ENCODE measurements around the gene WWOX. TPM values are rescaled to one million over a fixed set of nuclear protein-coding genes. Genes with fewer than 3 reads are reported as not detected.

WWOX gene
- total RNA-seq, 1 donor from 2014 or later, result 29.6 TPM

- DNase-seq (ENCODE audit: low read depth), result no peak
- TF ChIP-seq, protein P1, sequence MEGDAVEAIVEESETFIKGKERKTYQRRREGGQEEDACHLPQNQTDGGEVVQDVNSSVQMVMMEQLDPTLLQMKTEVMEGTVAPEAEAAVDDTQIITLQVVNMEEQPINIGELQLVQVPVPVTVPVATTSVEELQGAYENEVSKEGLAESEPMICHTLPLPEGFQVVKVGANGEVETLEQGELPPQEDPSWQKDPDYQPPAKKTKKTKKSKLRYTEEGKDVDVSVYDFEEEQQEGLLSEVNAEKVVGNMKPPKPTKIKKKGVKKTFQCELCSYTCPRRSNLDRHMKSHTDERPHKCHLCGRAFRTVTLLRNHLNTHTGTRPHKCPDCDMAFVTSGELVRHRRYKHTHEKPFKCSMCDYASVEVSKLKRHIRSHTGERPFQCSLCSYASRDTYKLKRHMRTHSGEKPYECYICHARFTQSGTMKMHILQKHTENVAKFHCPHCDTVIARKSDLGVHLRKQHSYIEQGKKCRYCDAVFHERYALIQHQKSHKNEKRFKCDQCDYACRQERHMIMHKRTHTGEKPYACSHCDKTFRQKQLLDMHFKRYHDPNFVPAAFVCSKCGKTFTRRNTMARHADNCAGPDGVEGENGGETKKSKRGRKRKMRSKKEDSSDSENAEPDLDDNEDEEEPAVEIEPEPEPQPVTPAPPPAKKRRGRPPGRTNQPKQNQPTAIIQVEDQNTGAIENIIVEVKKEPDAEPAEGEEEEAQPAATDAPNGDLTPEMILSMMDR (conservative IDR thresholded peaks at IDR 0.05; ENCODE audit: low read depth, low read length), result no peak
These were observed 385.1 kb downstream of the WWOX start for GRCh38 chr16:78484509-78485058.

GRCh38 chr16:78485188-78485916 is 385.9 kb downstream of the WWOX start:
- TF ChIP-seq, protein P1 (conservative IDR thresholded peaks at IDR 0.05; ENCODE audit: low read depth, low read length), result no peak
- H3K4me3 ChIP-seq (ENCODE audit: low read depth, low read length), result no peak overlapping the region
- no peak for DNase-seq (ENCODE audit: low read depth)

More at GRCh38 chr16:78484509-78485058, 385.1 kb downstream of the WWOX start:
- H3K4me3 ChIP-seq (ENCODE audit: low read depth, low read length), result no peak overlapping the region

GRCh38 chr16:78485917-78486257 is 386.4 kb downstream of the WWOX start:
- no peak for DNase-seq (ENCODE audit: low read depth)
- H3K4me3 ChIP-seq (ENCODE audit: low read depth, low read length), result no peak overlapping the region
- TF ChIP-seq, protein P1 (conservative IDR thresholded peaks at IDR 0.05; ENCODE audit: low read depth, low read length), result no peak

- no peak for DNase-seq (ENCODE audit: low read depth)
- H3K4me3 ChIP-seq (ENCODE audit: low read depth, low read length), result no peak overlapping the region
- TF ChIP-seq, protein P1 (conservative IDR thresholded peaks at IDR 0.05; ENCODE audit: low read depth, low read length), result no peak
These were observed 388.0 kb downstream of the WWOX start for GRCh38 chr16:78487471-78487870.

GRCh38 chr16:78489072-78489471 is 389.6 kb downstream of the WWOX start:
- DNase-seq (ENCODE audit: low read depth), result no peak
- H3K4me3 ChIP-seq (ENCODE audit: low read depth, low read length), result no peak overlapping the region
- TF ChIP-seq, protein P1 (conservative IDR thresholded peaks at IDR 0.05; ENCODE audit: low read depth, low read length), result no peak

DNA sequence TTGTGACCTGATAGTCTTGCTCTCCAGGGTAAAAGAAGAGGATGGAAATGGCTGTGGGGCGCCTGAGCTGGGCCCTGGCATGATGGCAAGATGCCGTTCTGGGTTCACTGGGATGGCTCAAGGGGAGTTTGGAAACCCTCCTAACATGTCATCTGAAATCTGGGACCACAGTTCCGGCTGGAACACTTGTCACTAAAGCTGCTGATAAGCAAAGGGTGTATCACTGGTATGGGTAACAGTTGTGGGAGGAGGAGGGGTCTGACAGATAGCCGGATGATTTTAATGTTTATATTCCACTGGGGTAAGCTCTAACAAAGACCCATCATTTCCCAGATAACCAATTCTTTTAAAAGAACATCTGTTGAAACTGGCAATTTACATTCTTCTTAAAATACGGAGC is 390.2 kb downstream of the WWOX start:
- no peak overlapping the region for H3K4me3 ChIP-seq (ENCODE audit: low read depth, low read length)
- TF ChIP-seq, protein P1 (conservative IDR thresholded peaks at IDR 0.05; ENCODE audit: low read depth, low read length), result no peak
- DNase-seq (ENCODE audit: low read depth), result no peak

- H3K4me3 ChIP-seq (ENCODE audit: low read depth, low read length), result no peak overlapping the region
- TF ChIP-seq, protein P1 (conservative IDR thresholded peaks at IDR 0.05; ENCODE audit: low read depth, low read length), result no peak
- DNase-seq (ENCODE audit: low read depth), result no peak
These were observed 391.0 kb downstream of the WWOX start for GRCh38 chr16:78490431-78490830.

Measured in epithelial cell of proximal tubule (primary cell).